ENCODE measurements around the gene APOA5. TPM values are rescaled to one million over a fixed set of nuclear protein-coding genes. Genes with fewer than 3 reads are reported as not detected.

APOA5 gene
- total RNA-seq, 1 experiment from 2014 or later: 0.11 TPM

- Histone ChIP-seq H2AFZ (ENCODE audit: low read length) (no peak overlapping the region), H3K14ac (ENCODE audit: insufficient read depth, low read length) (no peak overlapping the region), H3K79me2 (ENCODE audit: insufficient read depth, low read length) (no peaks in the 10 kb centered on the region), H3K23ac (ENCODE audit: insufficient read length, low read depth, low read length) (no peak overlapping the region), H3K79me1 (ENCODE audit: insufficient read depth, low read depth, low read length, poor library complexity, severe bottlenecking) (no peaks in the 10 kb centered on the region), H4K20me1 (ENCODE audit: control insufficient read depth, insufficient read depth, insufficient read length) (no peaks in the 10 kb centered on the region), H3T11ph (ENCODE audit: low read length) (no peak overlapping the region), H3K56ac (ENCODE audit: insufficient read length, low read depth, low read length) (no peak overlapping the region), H2BK120ac (ENCODE audit: low read depth, low read length, poor library complexity, severe bottlenecking) (no peak overlapping the region), H2AK5ac (ENCODE audit: insufficient read length, low read length) (no peak overlapping the region), H3K4ac (ENCODE audit: low read depth, low read length) (no peak overlapping the region), H3K9me3 (ENCODE audit: control insufficient read depth, low read depth, low read length) (no peaks in the 10 kb centered on the region), H4K5ac (ENCODE audit: insufficient read length, low read depth, low read length) (no peak overlapping the region), H3K23me2 (ENCODE audit: insufficient read length, low read depth, low read length, poor library complexity, severe bottlenecking) (no peaks in the 10 kb centered on the region), H3K27me3 (ENCODE audit: insufficient read depth, low read length) (no peaks in the 10 kb centered on the region), H3K4me2 (ENCODE audit: insufficient read depth, insufficient read length, low read length) (no peak overlapping the region), H3K27ac (ENCODE audit: insufficient read length, low read depth, low read length) (no peak overlapping the region), H3K9ac (ENCODE audit: extremely low read depth, insufficient read length, low read length) (no peak overlapping the region), H4K8ac (replicated peaks; ENCODE audit: insufficient read length, low read depth, low read length) (no peak overlapping the region), H4K91ac (ENCODE audit: insufficient read length, low read depth, low read length) (no peak overlapping the region), H3K4me1 (ENCODE audit: insufficient read depth, low read length) (no peaks in the 10 kb centered on the region), H2BK12ac (ENCODE audit: insufficient read length, low read depth, low read length) (no peak overlapping the region), H2BK15ac (ENCODE audit: low read depth, low read length) (no peak overlapping the region), H2BK20ac (ENCODE audit: low read depth, low read length, poor library complexity, severe bottlenecking) (no peak overlapping the region), H2BK5ac (ENCODE audit: insufficient read length, low read length) (no peak overlapping the region), H3K18ac (ENCODE audit: insufficient read length, low read depth, low read length) (no peak overlapping the region)
- Mint-ChIP-seq H3K4me3 (no peak overlapping the region), H3K27ac (peak overlapping the region in 2 of 3 experiments; percentile 34 to 82; a peak in 2 of 7 replicates), H3K36me3 (ENCODE audit: insufficient read depth in 1 of 3, low read depth in 3 of 3) (peaks cover 4 to 24% (median 23%) of the 10 kb centered on the region in 3 experiments; a peak in 6 of 7 replicates), H3K9me3 (no peaks in the 10 kb centered on the region), H3K27me3 (ENCODE audit: low read depth) (no peaks in the 10 kb centered on the region), H3K4me1 (peaks cover 32 to 35% of the 10 kb centered on the region in 2 experiments)
- no CpG with 5 or more reads among the region's 9 CpGs for WGBS (ENCODE audit: extremely low coverage, insufficient read length, low lambda C conversion rate)
- no peak for DNase-seq
- TF ChIP-seq, protein P1, sequence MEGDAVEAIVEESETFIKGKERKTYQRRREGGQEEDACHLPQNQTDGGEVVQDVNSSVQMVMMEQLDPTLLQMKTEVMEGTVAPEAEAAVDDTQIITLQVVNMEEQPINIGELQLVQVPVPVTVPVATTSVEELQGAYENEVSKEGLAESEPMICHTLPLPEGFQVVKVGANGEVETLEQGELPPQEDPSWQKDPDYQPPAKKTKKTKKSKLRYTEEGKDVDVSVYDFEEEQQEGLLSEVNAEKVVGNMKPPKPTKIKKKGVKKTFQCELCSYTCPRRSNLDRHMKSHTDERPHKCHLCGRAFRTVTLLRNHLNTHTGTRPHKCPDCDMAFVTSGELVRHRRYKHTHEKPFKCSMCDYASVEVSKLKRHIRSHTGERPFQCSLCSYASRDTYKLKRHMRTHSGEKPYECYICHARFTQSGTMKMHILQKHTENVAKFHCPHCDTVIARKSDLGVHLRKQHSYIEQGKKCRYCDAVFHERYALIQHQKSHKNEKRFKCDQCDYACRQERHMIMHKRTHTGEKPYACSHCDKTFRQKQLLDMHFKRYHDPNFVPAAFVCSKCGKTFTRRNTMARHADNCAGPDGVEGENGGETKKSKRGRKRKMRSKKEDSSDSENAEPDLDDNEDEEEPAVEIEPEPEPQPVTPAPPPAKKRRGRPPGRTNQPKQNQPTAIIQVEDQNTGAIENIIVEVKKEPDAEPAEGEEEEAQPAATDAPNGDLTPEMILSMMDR (conservative IDR thresholded peaks at IDR 0.05): no peak
Observed at GRCh38 chr11:116840746-116841296, 49.1 kb upstream of the APOA5 start.

All from H9 (cell line).